ENCODE measurements around the gene MIA.
"Not testable (repeated sequence)": the region's sequence is repeated elsewhere in the genome, so short reads cannot be mapped to it uniquely, and the experiment has no call there.

MIA gene

DNA sequence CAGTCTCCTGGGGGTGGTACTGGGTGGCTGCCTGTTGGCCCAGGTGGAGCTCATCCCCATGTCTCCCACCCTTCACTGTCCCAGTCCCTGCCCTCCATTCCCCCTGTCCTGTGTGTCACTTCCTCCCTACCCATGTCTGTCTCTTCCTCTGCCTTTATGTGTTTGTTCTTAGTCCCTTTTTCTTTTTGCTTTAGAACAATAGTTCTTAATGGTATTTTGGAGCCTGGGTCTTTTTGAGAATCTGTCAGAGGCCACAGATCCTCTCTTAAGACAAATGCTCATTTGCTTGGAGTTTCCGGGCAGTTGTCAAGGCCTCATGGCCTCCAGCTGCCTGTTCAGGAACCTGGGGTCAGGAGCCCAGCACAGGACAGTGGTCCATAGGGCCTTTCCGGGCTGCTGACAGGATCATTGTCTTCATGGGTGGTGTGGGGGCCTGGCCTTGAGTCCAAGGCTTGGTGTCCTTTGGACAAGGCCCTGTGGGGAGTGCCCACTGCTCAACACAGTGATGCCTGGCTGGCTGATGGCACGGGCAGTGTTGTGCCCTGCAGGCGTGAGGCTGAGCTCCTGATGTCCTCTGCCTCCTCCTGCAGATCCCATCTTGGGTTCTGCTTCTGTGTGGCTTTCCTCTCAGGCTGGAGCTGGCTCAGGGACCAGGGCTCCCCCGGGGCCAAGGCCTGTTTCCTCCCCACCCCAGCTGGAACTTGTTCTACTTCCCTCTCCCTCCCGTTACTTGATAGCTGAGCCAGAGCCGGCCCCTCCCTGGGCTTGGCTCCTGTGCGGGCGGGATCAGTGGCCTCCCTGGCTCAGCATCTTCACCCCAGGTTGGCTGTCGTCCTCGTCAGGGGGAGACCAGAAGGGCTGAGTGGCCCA is 27.2 kb downstream of the MIA start:
- no peak for DNase-seq (ENCODE audit: low read depth in 2 of 3, low spot score in 2 of 3)

DNA sequence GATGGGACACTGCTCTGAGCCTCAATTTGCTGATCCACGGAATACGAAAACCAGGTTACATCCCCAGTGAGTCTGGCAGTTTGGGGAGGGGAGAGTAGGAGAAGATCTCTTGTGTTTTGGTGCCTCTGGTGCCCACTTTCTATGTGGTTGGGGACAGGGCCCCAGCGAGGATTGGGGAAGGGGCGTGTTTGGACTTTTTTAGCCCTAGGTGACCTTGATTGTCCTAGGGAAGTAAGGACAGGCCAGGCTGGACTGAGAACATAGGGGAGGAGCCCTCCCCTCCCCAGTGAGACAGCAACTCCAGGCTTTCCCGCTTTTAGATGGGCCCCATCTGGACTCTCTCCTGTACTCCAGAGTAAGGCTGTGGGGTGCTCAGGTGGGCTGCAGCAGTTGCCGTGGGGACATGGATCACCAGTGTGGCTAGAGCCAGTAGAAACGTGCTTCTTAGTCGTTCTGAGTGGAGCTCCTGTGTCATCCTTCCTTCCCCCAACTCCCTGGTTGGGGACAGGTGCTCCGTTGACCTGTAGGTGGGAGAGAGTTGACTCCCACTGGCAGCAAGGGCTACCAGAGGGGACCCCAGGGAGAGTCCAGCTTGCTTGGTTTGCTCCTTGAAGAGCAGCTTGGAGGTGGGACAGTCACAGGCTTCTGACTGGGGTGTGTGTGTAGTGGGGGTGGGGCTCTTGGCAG is 28.0 kb downstream of the MIA start:
- no peak for DNase-seq (ENCODE audit: low read depth in 2 of 3, low spot score in 2 of 3)

GRCh38 chr19:40803857-40804782 is 28.8 kb downstream of the MIA start:
- no peak for DNase-seq (ENCODE audit: low read depth in 2 of 3, low spot score in 2 of 3)

DNA sequence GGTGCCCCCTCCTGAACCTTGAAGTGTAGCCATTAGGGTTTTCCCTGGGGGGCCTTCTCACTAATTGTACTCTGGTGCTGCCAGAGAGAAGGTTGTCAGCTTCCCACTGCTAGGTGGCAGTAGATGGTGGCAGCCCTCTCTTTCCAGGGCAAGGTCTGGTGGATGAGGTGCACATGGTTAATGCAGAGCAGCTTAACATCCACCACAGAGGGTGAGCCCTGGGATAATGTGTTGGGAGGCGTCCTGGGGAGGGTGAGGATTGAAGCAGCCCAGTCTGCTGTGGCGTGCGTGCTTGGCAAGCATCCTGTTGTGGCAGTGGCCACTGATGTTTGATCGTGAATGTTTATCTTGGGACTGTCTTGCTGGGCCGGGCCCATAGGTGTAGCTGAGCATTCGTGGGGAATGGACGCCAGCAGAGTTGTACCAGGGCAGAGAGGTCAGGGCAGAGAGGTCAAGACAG is 29.5 kb downstream of the MIA start:
- no peak for DNase-seq (ENCODE audit: low read depth in 2 of 3, low spot score in 2 of 3)

GRCh38 chr19:40805258-40805868 is 30.0 kb downstream of the MIA start:
- DNase-seq (ENCODE audit: low read depth in 2 of 3, low spot score in 2 of 3) = no peak

- DNase-seq (ENCODE audit: low read depth in 2 of 3, low spot score in 2 of 3) = peak; percentile 61 to 82 (median 62)
These were observed 31.3 kb downstream of the MIA start for GRCh38 chr19:40806423-40807146.

DNA sequence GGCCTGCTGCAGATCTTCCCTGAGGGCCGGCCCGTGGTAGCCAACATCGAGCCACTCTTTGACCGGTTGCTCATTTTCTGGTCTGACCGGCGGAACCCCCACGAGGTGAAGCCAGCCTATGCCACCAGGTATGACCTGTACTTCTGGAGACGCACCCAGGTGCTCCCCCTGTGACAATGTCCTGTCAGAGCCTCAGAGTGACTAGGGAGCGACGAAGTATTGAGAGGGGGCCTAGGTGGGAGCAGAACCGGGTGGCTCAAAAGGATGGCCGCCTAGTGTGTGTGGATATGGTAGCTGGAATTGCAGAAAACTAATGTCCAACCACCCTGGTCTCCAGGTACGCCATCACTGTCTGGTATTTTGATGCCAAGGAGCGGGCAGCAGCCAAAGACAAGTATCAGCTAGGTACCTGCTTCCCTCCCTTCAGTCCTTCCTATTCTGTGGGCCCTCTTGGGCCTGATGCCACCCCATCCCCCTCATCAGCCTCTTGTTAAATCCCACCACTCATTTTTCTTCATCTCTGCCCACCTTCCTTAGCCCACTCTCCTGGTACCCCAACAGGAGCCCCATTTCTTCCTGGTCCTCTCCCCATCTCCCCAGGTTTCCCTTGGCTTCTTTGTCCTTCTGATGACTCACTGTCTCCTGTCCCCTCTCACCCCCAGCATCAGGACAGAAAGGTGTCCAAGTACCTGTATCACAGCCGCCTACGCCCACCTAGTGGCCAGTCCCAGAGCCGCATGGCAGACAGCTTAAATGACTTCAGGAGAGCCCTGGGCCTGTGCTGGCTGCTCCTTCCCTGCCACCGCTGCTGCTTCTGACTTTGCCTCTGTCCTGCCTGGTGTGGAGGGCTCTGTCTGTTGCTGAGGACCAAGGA is 32.1 kb downstream of the MIA start:
- DNase-seq (ENCODE audit: low read depth in 2 of 3, low spot score in 2 of 3) = no peak

GRCh38 chr19:40808021-40808325 is 32.7 kb downstream of the MIA start:
- no peak for DNase-seq (ENCODE audit: low read depth in 2 of 3, low spot score in 2 of 3)

DNA sequence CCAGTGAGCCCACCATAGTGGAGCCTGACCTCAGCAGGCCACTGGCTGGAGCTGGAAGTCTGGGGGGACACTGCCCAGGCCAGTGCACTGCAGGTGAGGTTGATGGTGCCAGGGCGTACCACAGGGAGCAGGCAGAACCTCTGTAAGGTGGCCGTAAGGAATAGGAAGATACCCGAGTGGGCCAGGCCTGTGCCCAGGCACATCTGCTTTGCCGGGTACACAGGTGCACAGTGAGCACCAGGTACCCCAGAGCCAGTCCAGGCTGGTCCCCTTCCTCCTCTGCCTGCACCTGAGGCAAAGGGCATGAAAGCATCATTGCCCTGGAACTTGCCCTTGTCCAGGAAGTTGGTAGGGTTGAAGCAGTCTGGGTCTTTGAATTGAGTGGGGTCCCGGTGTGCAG is 33.2 kb downstream of the MIA start:
- no peak for DNase-seq (ENCODE audit: low read depth in 2 of 3, low spot score in 2 of 3)

- no peak for DNase-seq (ENCODE audit: low read depth in 2 of 3, low spot score in 2 of 3)
These were observed 34.2 kb downstream of the MIA start for GRCh38 chr19:40809358-40810086.

DNA sequence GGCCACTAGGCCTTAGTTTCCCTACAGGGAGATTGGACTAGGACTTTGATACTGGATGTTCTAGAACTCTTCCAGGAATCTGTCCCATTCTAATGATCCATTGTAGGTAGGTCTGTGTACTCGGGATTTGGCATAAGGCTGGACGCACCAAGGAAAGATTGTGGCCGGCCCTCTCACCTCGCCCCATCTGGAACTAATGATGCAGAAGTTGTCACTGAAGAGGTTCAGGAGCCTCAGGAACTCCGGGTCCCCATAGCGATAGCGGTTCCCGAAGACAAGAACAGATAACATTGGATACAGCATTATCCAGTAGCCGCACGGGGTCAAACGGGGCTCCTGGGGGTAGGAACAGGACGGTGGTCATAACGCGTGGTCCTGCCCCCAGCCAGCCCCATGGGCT is 34.8 kb downstream of the MIA start:
- no peak for DNase-seq (ENCODE audit: low read depth in 2 of 3, low spot score in 2 of 3)

- not testable (repeated sequence) for DNase-seq (ENCODE audit: low read depth in 2 of 3, low spot score in 2 of 3)
These were observed 35.5 kb downstream of the MIA start for GRCh38 chr19:40810649-40811408.

- no peak for DNase-seq (ENCODE audit: low read depth in 2 of 3, low spot score in 2 of 3)
These were observed 36.4 kb downstream of the MIA start for GRCh38 chr19:40811478-40812341.

DNA sequence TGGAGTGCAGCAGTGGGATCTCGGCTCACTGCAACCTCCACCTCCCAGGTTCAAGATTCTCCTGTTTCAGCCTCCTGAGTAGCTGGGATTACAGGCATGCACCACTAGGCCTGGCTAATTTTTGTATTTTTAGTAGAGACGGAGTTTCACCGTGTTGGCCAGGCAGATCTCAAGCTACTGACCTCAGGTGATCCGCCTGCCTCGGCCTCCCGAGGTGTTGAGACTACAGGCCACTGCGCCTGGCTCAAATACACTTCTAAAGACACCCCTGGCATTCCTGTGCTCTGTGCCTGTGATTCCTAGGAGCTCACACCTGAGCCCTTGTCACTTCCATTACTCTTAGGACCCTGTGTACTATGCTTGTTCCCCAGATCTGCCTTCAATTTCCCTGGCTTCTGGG is 37.2 kb downstream of the MIA start:
- DNase-seq (ENCODE audit: low read depth in 2 of 3, low spot score in 2 of 3) = not testable (repeated sequence)

DNA sequence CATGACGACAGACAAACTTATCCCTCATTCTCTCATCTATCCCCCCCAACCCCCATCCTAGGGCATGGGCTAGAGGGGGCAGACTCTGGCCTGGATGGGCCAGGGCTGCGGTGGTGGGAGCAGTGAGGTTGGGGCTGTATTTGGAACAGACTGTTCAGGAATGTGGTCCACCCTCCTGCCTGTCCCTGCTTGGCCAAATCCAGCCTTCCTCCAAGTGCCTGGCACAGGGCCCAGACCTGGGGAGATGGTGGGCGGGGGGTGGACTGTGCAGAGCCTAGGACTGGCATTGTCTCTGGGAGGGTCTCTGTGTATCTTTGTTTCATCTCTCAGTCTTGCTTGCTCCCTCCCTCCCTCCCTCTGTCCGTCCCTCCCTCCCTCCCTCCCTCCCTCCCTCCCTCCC is 37.9 kb downstream of the MIA start:
- DNase-seq (ENCODE audit: low read depth in 2 of 3, low spot score in 2 of 3) = no peak

GRCh38 chr19:40815223-40815622 is 39.9 kb downstream of the MIA start:
- no peak for DNase-seq (ENCODE audit: low read depth in 2 of 3, low spot score in 2 of 3)

All from activated CD8-positive, alpha-beta memory T cell treated with anti-CD3 and anti-CD28 coated beads for 48 hours (primary cell).